GM12878 (cell line): ENCODE data around the gene PPP1R13B.

Experiments
- ATF3 ChIP-seq: IDR thresholded peaks from 2 replicates; pipeline ENCODE4 v1.6.1; 2011; ENCODE audit warnings: low read depth, mild to moderate bottlenecking, low read length, moderate library complexity, borderline replicate concordance; ENCODE audit errors: extremely low read depth
- BCLAF1 ChIP-seq: fragments of 450-650 bp; IDR thresholded peaks from 2 replicates; pipeline ENCODE4 v1.6.1; 2017; ENCODE audit warnings: antibody characterized with exemption, mild to moderate bottlenecking, moderate library complexity
- CBX5 ChIP-seq: sonication (generic); IDR thresholded peaks from 2 replicates; pipeline ENCODE4 v1.6.1; 2016; ENCODE audit warnings: low read depth, moderate library complexity, mild to moderate bottlenecking, inconsistent platforms
- CHD1 ChIP-seq: IDR thresholded peaks from 2 replicates; pipeline ENCODE4 v1.6.1; 2012; ENCODE audit warnings: low read depth, low read length, improper control_type of control experiment
- CTCF ChIP-seq, 3 experiments: IDR thresholded peaks in 2 of 3; conservative IDR thresholded peaks in 1 of 3; 2 replicates each; pipeline ENCODE4 v1.5.1; 2011; ENCODE audit warnings: low read depth in 3 of 3, low read length in 3 of 3, mild to moderate bottlenecking in 3 of 3, control low read depth in 2 of 3, moderate library complexity in 2 of 3, inconsistent platforms in 1 of 3, mixed read lengths in 1 of 3; ENCODE audit not compliant: control insufficient read depth in 2 of 3, insufficient read depth in 1 of 3; ENCODE audit errors: extremely low read depth in 1 of 3
- SMC3 ChIP-seq: IDR thresholded peaks from 2 replicates; pipeline ENCODE4 v1.6.1; 2011; ENCODE audit warnings: low read length, improper control_type of control experiment, borderline replicate concordance

GRCh38 chr14:103770500-103770899 is 76.9 kb downstream of the PPP1R13B start:
- TF ChIP-seq BCLAF1: no peak
- no peak for TF ChIP-seq SMC3
- no peak for TF ChIP-seq CHD1
- TF ChIP-seq CTCF (IDR thresholded peaks at IDR 0.05 in 2 of 3, conservative IDR thresholded peaks at IDR 0.05 in 1 of 3; ENCODE audit: control insufficient read depth in 2 of 3, extremely low read depth in 1 of 3, insufficient read depth in 1 of 3, low read depth in 3 of 3, low read length in 3 of 3): no peak
- TF ChIP-seq CBX5: no peak
- TF ChIP-seq ATF3: no peak
